Heart left ventricle (tissue), 16 donors: Measurements from ENCODE around the gene EIF4G3. TPM values are rescaled to one million over a fixed set of nuclear protein-coding genes. Genes with fewer than 3 reads are reported as not detected.

Experiments
- ATAC-seq, 4 donors: fragments of 200-7000 bp; cut with Tn5 transposase; one replicate each; pipeline ENCODE4 v1.9.1; 2020 to 2022; ENCODE audit warnings: moderate library complexity in 4 of 4, mild to moderate bottlenecking in 3 of 4, moderate number of reproducible peaks in 1 of 4
- DNase-seq, 5 donors: peaks; one replicate each; pipeline ENCODE4 v3.0.0-alpha.2; 2020
- H3K27ac ChIP-seq, 12 donors: fragments of 200-600 bp; sonication (generic) in 4 of 12; one replicate each; pipeline versions ENCODE4 v1.5.0 to v1.8.0; 2016 to 2022; ENCODE audit warnings: mild to moderate bottlenecking in 2 of 12
- H3K27me3 ChIP-seq, 9 donors: fragments of 200-600 bp; sonication (generic) in 2 of 9; one replicate each; pipeline versions ENCODE4 v1.5.1 to v1.8.0; 2016 to 2022; ENCODE audit warnings: mild to moderate bottlenecking in 3 of 9
- H3K36me3 ChIP-seq, 9 donors: fragments of 200-600 bp; sonication (generic) in 2 of 9; one replicate each; pipeline versions ENCODE4 v1.5.0 to v1.8.0; 2018 to 2022; ENCODE audit warnings: mild to moderate bottlenecking in 2 of 9
- H3K4me1 ChIP-seq, 12 donors: fragments of 200-600 bp; sonication (generic) in 4 of 12; one replicate each; pipeline versions ENCODE4 v1.5.0 to v1.8.0; 2016 to 2022; ENCODE audit warnings: mild to moderate bottlenecking in 3 of 12
- H3K4me3 ChIP-seq, 12 donors: fragments of 200-600 bp; sonication (generic) in 4 of 12; one replicate each; pipeline versions ENCODE4 v1.5.0 to v1.8.0; 2017 to 2022; ENCODE audit warnings: mild to moderate bottlenecking in 9 of 12, moderate library complexity in 4 of 12
- H3K9me3 ChIP-seq, 12 donors: fragments of 200-600 bp; sonication (generic) in 4 of 12; one replicate each; pipeline versions ENCODE4 v1.5.0 to v1.8.0; 2016 to 2022; ENCODE audit warnings: mild to moderate bottlenecking in 1 of 12
- POLR2A ChIP-seq, 2 donors: fragments of 450-650 bp; IDR thresholded peaks; one replicate each; pipeline ENCODE4 v1.6.1; 2017; ENCODE audit warnings: antibody characterized with exemption in 2 of 2, mild to moderate bottlenecking in 2 of 2, moderate library complexity in 2 of 2
- WGBS, 4 donors: extraction: QIAGEN DNeasy Blood & Tissue Kit in 2 of 4; methylation state at CpG; one replicate each; pipeline versions ENCODE4 v1.1.5 to v1.1.7; 2013 to 2018; 5-methylcytosine and 5-hydroxymethylcytosine counted together
- intact Hi-C, 10 donors: fragments of 100-400 bp; cut with DNase I; formaldehyde crosslinking; loops; one replicate each; pipeline versions ENCODE4 v1.11.1 to v1.14.2; 2022
- polyA plus RNA-seq, 2 donors: library from polyadenylated mRNA; stranded (reverse); fragments of 200-250 nt; gene quantifications; one replicate each; pipeline ENCODE4 v1.2.3, GENCODE V29; 2013
- total RNA-seq, 9 donors: library from RNA; depleted of rRNA in 2 of 9; stranded (reverse); fragments of >200 nt in 2 of 9; fragmentation: NEBNext Ultra II Directional in 3 of 9; extraction: Animal tissue kit (Norgen Biotek cat#: 25700) in 3 of 9; gene quantifications; one replicate each; pipeline versions ENCODE4 v1.1.0 to v1.2.4, GENCODE V29; 2016 to 2023
- TF ChIP-seq, protein P1 (sequence below), 12 donors: fragments of 200-600 bp; sonication (generic) in 4 of 12; IDR thresholded peaks; one replicate each; pipeline versions ENCODE4 v1.5.0 to v1.8.0; 2018 to 2022; ENCODE audit warnings: antibody characterized with exemption in 12 of 12, mild to moderate bottlenecking in 5 of 12
- donor health status: ischemic (EF 13 %, LVEDD 7.1; RV severe dilation, severe dysfunction).
- donor health status: healthy with polysubstance abuse.
- donor health status: DM: no; HTN: yes; CAD: no.
- donor health status: DM: no; HTN: no; CAD: no.
- donor health status: ischemic (EF 25% LVEDD 6.9; RV normal size, moderate dysfunction).
- donor health status: ischemic (EF 25% LVEDD 5.7; RV mildly dilated, moderate dysfunction).
- donor health status: healthy.
- donor health status: DM: yes; HTN: yes; CAD: no.
- donor health status: ischemic (EF 35%, LVEDD 5.7; RV mildly dilated, moderate dysfunction).
- donor health status: nonischemic (EF 11% LVEDD 7.7; RV severe dilation, severe dysfunction).
- donor health status: DM: yes; HTN: yes; CAD: no.
- donor health status: PGD.
- donor health status: ischemic (EF 29% LVEDD 5.4; RV normal size, mild dysfunction).
- donor health status: nonischemic (EF 23%, LVEDD 6.1; RV moderate dilation, normal function).

Gene EIF4G3
- total and polyA plus RNA-seq, 11 donors: 14.6 to 49.0 (median 36.2) TPM

DNA sequence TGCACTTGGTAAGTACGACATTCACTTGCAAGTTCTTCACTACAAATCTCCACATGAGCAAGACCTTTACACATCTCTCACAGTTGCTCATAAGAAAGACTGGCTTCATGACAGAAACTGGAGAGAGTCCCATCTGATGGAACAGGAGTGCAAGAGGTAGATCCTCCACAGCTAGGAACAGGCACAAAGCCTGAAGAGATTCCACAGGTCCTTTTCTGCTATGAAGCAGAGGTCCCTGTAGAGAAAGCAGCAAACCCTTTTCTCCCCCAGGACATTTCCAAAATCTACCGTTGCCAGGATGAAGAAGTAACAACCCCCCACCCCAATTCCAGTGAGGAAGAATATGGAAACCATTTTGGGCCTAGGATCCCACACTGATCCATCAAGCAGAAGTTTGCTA lies 47.3 kb downstream of the EIF4G3 start:
- Histone ChIP-seq H3K27ac (no peak overlapping the region), H3K9me3 (no peaks in the 10 kb centered on the region), H3K4me3 (no peak overlapping the region), H3K4me1 (peaks cover 0 to 11% (median 0%) of the 10 kb centered on the region in 12 donors), H3K36me3 (peaks cover 0 to 32% (median 11%) of the 10 kb centered on the region in 9 donors), H3K27me3 (no peaks in the 10 kb centered on the region)
- TF ChIP-seq, protein P1, sequence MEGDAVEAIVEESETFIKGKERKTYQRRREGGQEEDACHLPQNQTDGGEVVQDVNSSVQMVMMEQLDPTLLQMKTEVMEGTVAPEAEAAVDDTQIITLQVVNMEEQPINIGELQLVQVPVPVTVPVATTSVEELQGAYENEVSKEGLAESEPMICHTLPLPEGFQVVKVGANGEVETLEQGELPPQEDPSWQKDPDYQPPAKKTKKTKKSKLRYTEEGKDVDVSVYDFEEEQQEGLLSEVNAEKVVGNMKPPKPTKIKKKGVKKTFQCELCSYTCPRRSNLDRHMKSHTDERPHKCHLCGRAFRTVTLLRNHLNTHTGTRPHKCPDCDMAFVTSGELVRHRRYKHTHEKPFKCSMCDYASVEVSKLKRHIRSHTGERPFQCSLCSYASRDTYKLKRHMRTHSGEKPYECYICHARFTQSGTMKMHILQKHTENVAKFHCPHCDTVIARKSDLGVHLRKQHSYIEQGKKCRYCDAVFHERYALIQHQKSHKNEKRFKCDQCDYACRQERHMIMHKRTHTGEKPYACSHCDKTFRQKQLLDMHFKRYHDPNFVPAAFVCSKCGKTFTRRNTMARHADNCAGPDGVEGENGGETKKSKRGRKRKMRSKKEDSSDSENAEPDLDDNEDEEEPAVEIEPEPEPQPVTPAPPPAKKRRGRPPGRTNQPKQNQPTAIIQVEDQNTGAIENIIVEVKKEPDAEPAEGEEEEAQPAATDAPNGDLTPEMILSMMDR (IDR thresholded peaks at IDR 0.05): no peak
- TF ChIP-seq POLR2A (IDR thresholded peaks at IDR 0.05): no peak
- DNase-seq (no peak), ATAC-seq (no peak)
- intact Hi-C loops: no loop called here
- 42 to 50% (median 46%) methylated on average over 2 of the region's 2 CpGs for WGBS, 4 donors

DNA sequence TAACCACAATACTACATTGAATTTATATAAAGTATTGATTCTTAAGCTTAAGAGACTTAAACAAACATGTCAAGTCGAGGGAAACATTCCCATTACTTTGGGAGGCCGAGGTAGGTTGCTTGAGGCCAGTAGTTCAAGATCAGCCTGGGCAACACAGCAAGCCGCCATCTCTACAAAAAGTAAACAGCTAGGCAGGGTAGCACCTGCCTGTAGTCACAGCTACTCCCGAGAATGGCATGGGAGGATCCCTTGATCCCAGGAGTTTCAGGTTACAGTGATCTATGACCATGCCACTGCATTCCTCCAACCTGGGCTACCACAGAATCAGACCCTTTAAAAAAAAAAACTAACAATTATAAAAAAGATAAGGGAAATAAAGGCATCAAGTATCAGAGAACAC lies 50.4 kb downstream of the EIF4G3 start:
- Histone ChIP-seq H3K4me1 (peaks cover 0 to 24% (median 0%) of the 10 kb centered on the region in 12 donors), H3K27ac (no peak overlapping the region), H3K27me3 (no peaks in the 10 kb centered on the region), H3K9me3 (no peaks in the 10 kb centered on the region), H3K36me3 (peaks cover 0 to 29% (median 9%) of the 10 kb centered on the region in 9 donors), H3K4me3 (no peak overlapping the region)
- ATAC-seq: no peak
- DNase-seq: no peak
- intact Hi-C loops: no loop called here
- 89 to 95% (median 92%) methylated on average over 4 of the region's 4 CpGs for WGBS, 4 donors
- TF ChIP-seq POLR2A (IDR thresholded peaks at IDR 0.05): no peak
- TF ChIP-seq, protein P1 (IDR thresholded peaks at IDR 0.05): no peak

DNA sequence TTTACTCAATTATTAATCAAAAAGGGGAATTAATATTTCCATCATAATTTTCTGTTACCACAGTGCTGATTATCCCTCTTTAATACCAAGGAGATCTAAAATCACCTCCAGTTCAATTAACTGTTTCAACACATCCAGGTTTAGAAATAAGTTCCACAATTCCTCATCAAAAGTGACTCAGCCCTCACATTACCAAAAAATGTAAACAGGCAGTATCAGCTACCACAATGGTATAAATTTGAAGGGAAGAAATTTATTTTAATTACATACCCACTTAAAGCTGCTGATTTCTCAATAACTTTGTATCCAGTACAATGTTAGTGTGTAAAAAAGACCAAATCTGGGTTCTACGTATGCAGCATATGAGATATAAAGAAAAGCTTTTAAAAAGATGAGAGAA lies 51.9 kb downstream of the EIF4G3 start:
- H3K27me3 ChIP-seq: no peaks in the 10 kb centered on the region
- H3K36me3 ChIP-seq: peaks cover 0 to 29% (median 9%) of the 10 kb centered on the region in 9 donors
- intact Hi-C loops: no loop called here
- TF ChIP-seq, protein P1 (IDR thresholded peaks at IDR 0.05): no peak
- TF ChIP-seq POLR2A (IDR thresholded peaks at IDR 0.05): no peak
- no peaks in the 10 kb centered on the region for H3K9me3 ChIP-seq
- ATAC-seq: no peak
- H3K27ac ChIP-seq: no peak overlapping the region
- 92 to 94% (median 93%) methylated on average over 1 of the region's 1 CpG for WGBS, 4 donors
- H3K4me3 ChIP-seq: no peak overlapping the region
- H3K4me1 ChIP-seq: peaks cover 0 to 24% (median 0%) of the 10 kb centered on the region in 12 donors
- no peak for DNase-seq

DNA sequence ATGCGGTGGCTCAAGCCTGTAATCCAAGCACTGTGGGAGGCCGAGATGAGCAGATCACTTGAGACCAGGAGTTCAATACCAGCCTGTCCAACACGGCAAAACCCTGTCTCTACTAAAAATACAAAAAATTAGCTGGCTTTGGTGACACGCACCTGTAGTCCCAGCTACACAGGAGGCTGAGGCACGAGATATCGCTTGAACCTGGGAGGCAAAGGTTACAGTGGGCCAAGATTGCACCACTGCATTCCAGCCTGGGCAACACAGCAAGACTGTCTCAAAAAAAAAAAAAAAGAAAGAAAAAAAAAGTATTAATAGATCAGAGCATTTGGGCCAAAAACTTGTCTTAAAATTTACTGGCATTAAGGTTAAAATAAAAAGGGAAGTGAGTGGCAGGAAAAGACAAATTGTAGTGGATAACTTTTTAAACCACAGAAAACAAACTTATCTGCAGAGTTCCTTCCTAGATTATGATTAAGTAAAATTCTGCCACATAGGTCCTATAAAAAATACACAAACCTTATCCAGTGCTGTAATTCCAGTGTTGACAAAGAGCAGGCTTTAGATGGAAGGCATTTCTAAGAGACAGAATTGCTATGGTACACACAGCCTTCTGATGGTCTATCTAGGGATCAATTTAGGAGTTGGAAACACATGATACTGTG lies 53.3 kb downstream of the EIF4G3 start:
- ATAC-seq (no peak), DNase-seq (no peak)
- Histone ChIP-seq H3K27ac (peak overlapping the region in 1 of 12 donors; percentile 42), H3K9me3 (no peaks in the 10 kb centered on the region), H3K4me3 (no peak overlapping the region), H3K36me3 (peaks cover 0 to 29% (median 9%) of the 10 kb centered on the region in 9 donors), H3K27me3 (no peaks in the 10 kb centered on the region), H3K4me1 (peaks cover 0 to 24% (median 0%) of the 10 kb centered on the region in 12 donors)
- intact Hi-C loops: no loop called here
- TF ChIP-seq, protein P1 (IDR thresholded peaks at IDR 0.05): no peak
- no peak for TF ChIP-seq POLR2A (IDR thresholded peaks at IDR 0.05)
- WGBS, 4 donors: 87 to 92% (median 87%) methylated on average over 6 of the region's 6 CpGs
